Epithelial cell of prostate (primary cell): ENCODE measurements around the gene DDX51.

Experiments used
- DNase-seq: peaks from one replicate; pipeline ENCODE4 v3.0.0-alpha.2; 2011; ENCODE audit warnings: low read depth, low spot score
- H3K27ac ChIP-seq: fragments of 450-650 bp; 2 replicates; pipeline ENCODE4 v1.5.1; 2017; ENCODE audit warnings: mild to moderate bottlenecking

Gene DDX51

DNA sequence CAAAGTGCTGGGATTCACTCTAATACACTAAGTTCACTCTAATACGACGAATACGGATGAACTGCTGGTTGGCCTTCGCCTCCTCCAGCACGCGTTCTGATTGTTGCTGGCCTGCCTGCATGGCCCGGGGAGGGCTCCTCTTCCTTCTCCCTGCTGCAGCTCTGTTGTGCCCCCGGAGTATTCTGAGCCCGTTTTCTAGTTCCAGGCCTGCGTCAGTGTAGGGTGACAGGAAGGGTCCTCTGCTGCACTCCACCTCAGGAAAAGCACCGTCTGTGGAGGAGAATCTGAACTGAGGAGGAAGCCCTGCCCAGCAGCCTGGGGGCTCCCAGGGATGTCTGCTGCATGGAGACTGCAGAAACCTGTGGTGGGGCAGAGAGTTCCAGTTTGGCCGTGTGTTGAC lies 44.4 kb downstream of the DDX51 start:
- no peak for DNase-seq
- no peak overlapping the region for H3K27ac ChIP-seq

DNA sequence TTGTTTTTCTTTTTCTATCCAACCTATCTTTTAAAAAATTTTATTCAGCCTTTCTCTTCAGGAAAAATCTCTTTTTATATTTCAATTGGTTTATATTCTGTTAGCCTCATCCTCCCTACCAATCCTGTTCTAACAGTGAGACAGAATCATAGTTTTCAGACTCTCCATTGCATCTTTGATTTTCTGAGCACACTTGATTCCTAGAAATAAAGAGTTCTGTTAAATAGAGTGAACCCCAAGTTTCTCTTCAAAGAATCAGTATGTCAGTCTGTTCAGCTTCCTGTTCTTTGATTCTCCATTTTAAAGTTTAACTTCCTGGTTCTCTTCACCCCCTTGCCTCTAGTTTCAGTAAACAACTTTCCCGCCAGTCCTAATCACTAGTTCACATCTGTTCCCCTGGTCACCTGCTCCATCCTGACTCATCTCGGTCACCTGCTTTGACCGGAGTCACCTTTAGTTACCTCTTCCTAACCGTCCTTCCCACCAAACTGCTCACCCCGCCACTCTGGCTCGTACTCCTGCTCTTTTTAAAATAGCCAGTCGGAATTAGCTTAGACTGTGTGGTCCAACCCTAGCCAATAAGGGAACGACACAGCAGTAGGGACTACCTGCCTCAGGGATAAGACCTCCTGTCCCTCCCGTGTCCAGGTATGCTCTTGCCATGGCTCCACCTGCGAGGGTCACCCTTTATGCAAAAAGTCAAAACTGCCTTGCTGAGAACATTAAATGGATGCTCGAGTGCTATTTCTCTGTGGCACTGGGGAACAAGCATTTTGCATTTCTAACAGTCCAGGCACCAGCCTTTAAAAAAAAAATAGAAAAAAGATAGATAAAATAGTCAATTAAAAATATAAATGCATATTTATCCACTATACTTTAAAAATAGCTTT lies 48.4 kb downstream of the DDX51 start:
- no peak overlapping the region for H3K27ac ChIP-seq
- DNase-seq: no peak

DNA sequence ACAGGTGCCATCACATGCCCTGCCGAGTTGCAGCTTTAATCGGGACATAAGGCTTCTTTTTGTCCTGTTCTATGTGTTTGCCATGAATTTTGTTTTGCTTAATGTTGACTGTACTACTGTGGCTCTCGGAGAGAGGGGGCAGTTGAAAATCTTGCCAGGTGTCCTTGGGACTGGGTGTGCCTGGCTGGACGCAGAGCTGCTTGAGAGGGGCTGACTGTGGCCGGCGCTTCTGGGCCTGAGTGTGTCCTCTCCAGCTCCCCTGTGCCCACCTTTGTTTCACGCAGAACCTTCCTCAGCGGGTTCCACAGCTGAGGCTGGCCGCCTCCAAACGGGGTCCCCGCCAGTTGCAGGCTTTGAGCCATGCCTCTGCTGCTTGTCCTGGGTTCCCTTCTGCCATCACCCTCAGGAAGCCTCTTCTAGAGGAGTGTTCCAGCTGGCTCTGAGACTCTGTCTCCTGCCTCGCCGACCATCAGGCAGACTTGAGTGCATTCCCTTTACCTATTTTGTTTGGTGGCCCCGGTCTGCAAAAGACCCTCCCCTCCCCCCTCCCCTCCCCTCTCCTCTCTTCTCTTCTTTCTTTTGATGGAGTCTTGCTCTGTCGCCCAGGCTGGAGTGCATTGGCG lies 49.7 kb downstream of the DDX51 start:
- no peak overlapping the region for H3K27ac ChIP-seq
- DNase-seq: no peak

DNA sequence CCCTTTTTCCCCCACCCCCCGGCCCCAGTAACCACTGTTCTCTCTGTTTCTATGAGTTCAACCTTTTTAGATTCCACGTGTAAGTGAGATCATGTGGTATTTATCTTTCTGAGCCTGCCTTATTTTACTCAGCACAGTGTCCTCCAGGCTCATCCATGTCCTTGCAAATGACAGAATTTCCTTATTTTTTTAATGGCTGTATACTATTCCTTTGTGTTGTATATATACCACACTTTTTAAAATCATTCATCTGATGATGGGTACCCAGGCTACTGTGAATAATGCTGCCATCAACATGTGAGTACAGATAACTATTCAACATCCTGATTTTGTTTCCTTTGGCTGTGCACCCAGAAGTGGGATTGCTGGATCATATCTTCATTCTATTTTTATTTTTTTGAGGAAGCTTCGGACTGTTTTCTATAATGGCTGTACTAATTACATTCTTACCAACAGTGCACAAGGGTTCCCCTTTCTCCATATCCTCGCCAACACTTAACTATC lies 54.7 kb downstream of the DDX51 start:
- no peak overlapping the region for H3K27ac ChIP-seq
- no peak for DNase-seq
